Neural cell (in vitro differentiated cells): ENCODE results near the gene ENKUR. TPM values are rescaled to one million over a fixed set of nuclear protein-coding genes. Genes with fewer than 3 reads are reported as not detected.
"Not testable (repeated sequence)": the region's sequence is repeated elsewhere in the genome, so short reads cannot be mapped to it uniquely, and the experiment has no call there.

Experiments used
- H2AFZ ChIP-seq: fragments of 200-600, 300-800 bp; sonication (generic), shearing (Covaris generic); 2 replicates; pipeline ENCODE4 v1.6.0; 2014; ENCODE audit warnings: low read depth, mild to moderate bottlenecking, antibody characterized with exemption, low read length, moderate library complexity
- H3F3A ChIP-seq: fragments of 200-600 bp; shearing (Covaris generic); 2 replicates; pipeline ENCODE4 v1.6.1; 2016; ENCODE audit warnings: mild to moderate bottlenecking, moderate library complexity, mixed read lengths, antibody characterized with exemption, low read length; ENCODE audit not compliant: insufficient read depth, poor library complexity, severe bottlenecking
- H3K27ac ChIP-seq: fragments of 200-600, 300-800 bp; sonication (generic), shearing (Covaris generic); 2 replicates; pipeline ENCODE4 v1.5.1; 2014; ENCODE audit warnings: mild to moderate bottlenecking, low read length, moderate library complexity
- H3K27me3 ChIP-seq: fragments of 300-800, 200-600 bp; sonication (generic), shearing (Covaris generic); 2 replicates; pipeline ENCODE4 v1.6.0; 2014; ENCODE audit warnings: mild to moderate bottlenecking, low read depth, low read length, moderate library complexity; ENCODE audit not compliant: insufficient read depth
- H3K36me3 ChIP-seq: fragments of 300-800, 200-600 bp; sonication (generic), shearing (Covaris generic); 2 replicates; pipeline ENCODE4 v1.5.1; 2014; ENCODE audit warnings: mild to moderate bottlenecking, antibody characterized with exemption, low read length, moderate library complexity; ENCODE audit not compliant: insufficient read depth
- H3K4me2 ChIP-seq: fragments of 300-800, 200-600 bp; sonication (generic), shearing (Covaris generic); 2 replicates; pipeline ENCODE4 v1.6.0; 2014; ENCODE audit warnings: mild to moderate bottlenecking, low read length
- H3K4me3 ChIP-seq: fragments of 300-800, 200-600 bp; sonication (generic), shearing (Covaris generic); 2 replicates; pipeline ENCODE4 v1.5.1; 2014; ENCODE audit warnings: mild to moderate bottlenecking, low read length, moderate library complexity
- H3K79me2 ChIP-seq: fragments of 200-600 bp; shearing (Covaris generic); replicated peaks from 2 replicates; pipeline ENCODE4 v1.6.0; 2014; ENCODE audit warnings: mild to moderate bottlenecking, low read length, moderate library complexity; ENCODE audit not compliant: insufficient read depth
- H3K9ac ChIP-seq: fragments of 300-800, 200-600 bp; sonication (generic), shearing (Covaris generic); 2 replicates; pipeline ENCODE4 v1.6.1; 2016; ENCODE audit warnings: mild to moderate bottlenecking, low read length, mixed read lengths
- H3K9me2 ChIP-seq: fragments of 200-600 bp; shearing (Covaris generic); 2 replicates; pipeline ENCODE4 v1.6.1; 2016; ENCODE audit warnings: mild to moderate bottlenecking, low read length, mixed read lengths; ENCODE audit not compliant: insufficient read depth
- H3K9me3 ChIP-seq: fragments of 200-600, 300-800 bp; sonication (generic), shearing (Covaris generic); 2 replicates; pipeline ENCODE4 v1.6.1; 2016; ENCODE audit warnings: mild to moderate bottlenecking, mixed run types, low read length, moderate library complexity, mixed read lengths
- H4K20me1 ChIP-seq: fragments of 200-600 bp; shearing (Covaris generic); 2 replicates; pipeline ENCODE4 v1.6.1; 2016; ENCODE audit warnings: mild to moderate bottlenecking, mixed run types; ENCODE audit not compliant: insufficient read depth
- CTCF ChIP-seq: fragments of 450-650 bp; IDR thresholded peaks from 2 replicates; pipeline ENCODE4 v1.5.1; 2014; ENCODE audit warnings: antibody characterized with exemption, mild to moderate bottlenecking, moderate library complexity; ENCODE audit not compliant: poor library complexity, severe bottlenecking
- EP300 ChIP-seq: fragments of 450-650 bp; conservative IDR thresholded peaks from 2 replicates; pipeline ENCODE4 v1.6.1; 2014; ENCODE audit warnings: antibody characterized with exemption, mild to moderate bottlenecking, moderate library complexity; ENCODE audit not compliant: poor library complexity, severe bottlenecking
- EZH2 ChIP-seq: fragments of 200-600, 300-800 bp; shearing (Covaris generic), sonication (generic); IDR thresholded peaks from 2 replicates; pipeline ENCODE4 v1.6.1; 2014; ENCODE audit warnings: antibody characterized with exemption, low read length, borderline replicate concordance, mild to moderate bottlenecking; ENCODE audit not compliant: insufficient read depth, poor library complexity, severe bottlenecking
- MXI1 ChIP-seq: fragments of 450-650 bp; conservative IDR thresholded peaks from 2 replicates; pipeline ENCODE4 v1.6.1; 2014; ENCODE audit warnings: antibody characterized with exemption, mild to moderate bottlenecking; ENCODE audit not compliant: poor library complexity, severe bottlenecking
- RAD21 ChIP-seq: fragments of 450-650 bp; conservative IDR thresholded peaks from 2 replicates; pipeline ENCODE4 v1.6.1; 2014; ENCODE audit warnings: antibody characterized with exemption, mild to moderate bottlenecking, moderate library complexity
- SMC3 ChIP-seq: fragments of 450-650 bp; conservative IDR thresholded peaks from 2 replicates; pipeline ENCODE4 v1.6.1; 2014; ENCODE audit warnings: antibody characterized with exemption, mild to moderate bottlenecking, moderate library complexity; ENCODE audit not compliant: poor library complexity
- TAF1 ChIP-seq: IDR thresholded peaks from 2 replicates; pipeline ENCODE4 v1.6.1; 2012; ENCODE audit warnings: low read depth
- polyA plus RNA-seq: library from polyadenylated mRNA; depleted of rRNA; stranded (reverse); fragments of >200 nt; gene quantifications from 2 replicates; pipeline ENCODE4 v1.2.3, GENCODE V29; 2014

Gene ENKUR
- polyA plus RNA-seq, 1 donor from 2014 or later, result 2.6 TPM

GRCh38 chr10:24958091-24958720 is 57.8 kb downstream of the ENKUR start:
- Histone ChIP-seq H3K27me3 (no peaks in the 10 kb centered on the region), H3K9me2 (no peaks in the 10 kb centered on the region), H3K27ac (no peak overlapping the region), H3F3A (no peaks in the 10 kb centered on the region), H4K20me1 (no peaks in the 10 kb centered on the region), H3K79me2 (no peaks in the 10 kb centered on the region), H2AFZ (no peak overlapping the region), H3K4me3 (no peak overlapping the region), H3K9me3 (no peaks in the 10 kb centered on the region), H3K36me3 (no peaks in the 10 kb centered on the region), H3K9ac (no peak overlapping the region), H3K4me2 (no peak overlapping the region)
- TF ChIP-seq EZH2 (no peak), MXI1 (no peak), EP300 (no peak), TAF1 (no peak)

- not testable (repeated sequence) for H3K4me2 ChIP-seq, H3K36me3 ChIP-seq, H3K4me3 ChIP-seq, H2AFZ ChIP-seq, H4K20me1 ChIP-seq, H3K9me2 ChIP-seq, H3K27ac ChIP-seq, H3K9me3 ChIP-seq, H3F3A ChIP-seq, H3K9ac ChIP-seq, H3K79me2 ChIP-seq, H3K27me3 ChIP-seq
Observed at GRCh38 chr10:24957624-24958051, 58.3 kb downstream of the ENKUR start.

- Histone ChIP-seq H2AFZ (no peak overlapping the region), H3K4me3 (no peak overlapping the region)
- TF ChIP-seq TAF1, result no peak
- no peak for TF ChIP-seq RAD21
Observed at GRCh38 chr10:24953675-24954074, 62.3 kb downstream of the ENKUR start.

GRCh38 chr10:24952707-24953645 is 63.0 kb downstream of the ENKUR start:
- H3K9me3 ChIP-seq, result no peaks in the 10 kb centered on the region
- no peaks in the 10 kb centered on the region for H3K79me2 ChIP-seq
- peak overlapping the region; percentile 9 for H3K9ac ChIP-seq
- H3K9me2 ChIP-seq, result no peaks in the 10 kb centered on the region
- peak overlapping the region; percentile 12 for H2AFZ ChIP-seq
- H3K4me3 ChIP-seq, result peak overlapping the region; percentile 55
- no peak overlapping the region for H3K27ac ChIP-seq
- peaks cover 4% of the 10 kb centered on the region for H3K27me3 ChIP-seq
- H3K36me3 ChIP-seq, result no peaks in the 10 kb centered on the region
- no peaks in the 10 kb centered on the region for H3F3A ChIP-seq
- no peak overlapping the region for H3K4me2 ChIP-seq
- TF ChIP-seq TAF1, result no peak
- TF ChIP-seq MXI1, result no peak
- peak; percentile 20 for TF ChIP-seq SMC3
- peak; percentile 27 for TF ChIP-seq CTCF
- H4K20me1 ChIP-seq, result no peaks in the 10 kb centered on the region

More at GRCh38 chr10:24953675-24954074, 62.3 kb downstream of the ENKUR start:
- Histone ChIP-seq H3F3A (no peaks in the 10 kb centered on the region), H3K79me2 (no peaks in the 10 kb centered on the region), H4K20me1 (no peaks in the 10 kb centered on the region), H3K9me2 (no peaks in the 10 kb centered on the region), H3K27ac (no peak overlapping the region), H3K4me2 (no peak overlapping the region), H3K9me3 (no peaks in the 10 kb centered on the region), H3K27me3 (peaks cover 4% of the 10 kb centered on the region), H3K9ac (no peak overlapping the region), H3K36me3 (no peaks in the 10 kb centered on the region)
